H9 (cell line): Measurements from ENCODE around the gene BCL11B. TPM values are rescaled to one million over a fixed set of nuclear protein-coding genes. Genes with fewer than 3 reads are reported as not detected.

Experiments used
- DNase-seq: peaks from one replicate; pipeline ENCODE4 v3.0.0-alpha.2; 2017
- H2AFZ ChIP-seq: one replicate; pipeline ENCODE4 v1.6.1; 2013; ENCODE audit warnings: mild to moderate bottlenecking, low read length, control low read depth, moderate library complexity
- H2AK5ac ChIP-seq: 2 replicates; pipeline ENCODE4 v1.6.1; 2013; ENCODE audit warnings: low read length, control low read depth, mixed read lengths; ENCODE audit not compliant: insufficient read length
- H2BK120ac ChIP-seq: one replicate; pipeline ENCODE4 v1.6.1; 2013; ENCODE audit warnings: low read depth, mild to moderate bottlenecking, low read length, control low read depth, inconsistent platforms; ENCODE audit not compliant: poor library complexity, severe bottlenecking
- H2BK12ac ChIP-seq: 2 replicates; pipeline ENCODE4 v1.6.1; 2013; ENCODE audit warnings: low read length, control low read depth, mixed read lengths, low read depth; ENCODE audit not compliant: insufficient read length
- H2BK15ac ChIP-seq: 2 replicates; pipeline ENCODE4 v1.6.1; 2013; ENCODE audit warnings: low read depth, low read length, control low read depth
- H2BK20ac ChIP-seq: one replicate; pipeline ENCODE4 v1.6.1; 2013; ENCODE audit warnings: low read depth, mild to moderate bottlenecking, low read length, control low read depth, inconsistent platforms; ENCODE audit not compliant: poor library complexity, severe bottlenecking
- H2BK5ac ChIP-seq: 2 replicates; pipeline ENCODE4 v1.6.1; 2013; ENCODE audit warnings: low read length, control low read depth, mixed read lengths; ENCODE audit not compliant: insufficient read length
- H3K14ac ChIP-seq: 2 replicates; pipeline ENCODE4 v1.6.1; 2013; ENCODE audit warnings: low read length, control low read depth; ENCODE audit not compliant: insufficient read depth
- H3K18ac ChIP-seq: 2 replicates; pipeline ENCODE4 v1.6.1; 2013; ENCODE audit warnings: low read depth, mild to moderate bottlenecking, mixed read lengths, low read length, control low read depth; ENCODE audit not compliant: insufficient read length
- H3K23ac ChIP-seq: 2 replicates; pipeline ENCODE4 v1.6.1; 2013; ENCODE audit warnings: low read length, control low read depth, mixed read lengths, low read depth; ENCODE audit not compliant: insufficient read length
- H3K23me2 ChIP-seq: 2 replicates; pipeline ENCODE4 v1.6.1; 2013; ENCODE audit warnings: low read depth, mild to moderate bottlenecking, mixed read lengths, low read length, control low read depth; ENCODE audit not compliant: insufficient read length, poor library complexity, severe bottlenecking
- H3K27ac ChIP-seq: 2 replicates; pipeline ENCODE4 v1.5.1; 2013; ENCODE audit warnings: low read length, control low read depth, mixed read lengths, low read depth; ENCODE audit not compliant: insufficient read length
- H3K27me3 ChIP-seq: 2 replicates; pipeline ENCODE4 v1.6.1; 2013; ENCODE audit warnings: low read length, control low read depth, inconsistent platforms; ENCODE audit not compliant: insufficient read depth
- H3K4ac ChIP-seq: 2 replicates; pipeline ENCODE4 v1.6.1; 2013; ENCODE audit warnings: low read depth, mild to moderate bottlenecking, control low read depth, inconsistent platforms, low read length, moderate library complexity
- H3K4me1 ChIP-seq: 2 replicates; pipeline ENCODE4 v1.6.1; 2013; ENCODE audit warnings: low read length, control low read depth, inconsistent platforms; ENCODE audit not compliant: insufficient read depth
- H3K4me2 ChIP-seq: 2 replicates; pipeline ENCODE4 v1.6.1; 2013; ENCODE audit warnings: low read length, control low read depth, mixed read lengths; ENCODE audit not compliant: insufficient read length, insufficient read depth
- H3K56ac ChIP-seq: 2 replicates; pipeline ENCODE4 v1.6.1; 2013; ENCODE audit warnings: low read depth, mild to moderate bottlenecking, mixed read lengths, low read length, control low read depth; ENCODE audit not compliant: insufficient read length
- H3K79me1 ChIP-seq: 2 replicates; pipeline ENCODE4 v1.6.1; 2013; ENCODE audit warnings: low read depth, mild to moderate bottlenecking, moderate library complexity, low read length, control low read depth, inconsistent platforms; ENCODE audit not compliant: insufficient read depth, poor library complexity, severe bottlenecking
- H3K79me2 ChIP-seq: 2 replicates; pipeline ENCODE4 v1.6.1; 2013; ENCODE audit warnings: low read length, control low read depth, inconsistent platforms; ENCODE audit not compliant: insufficient read depth
- H3K9ac ChIP-seq: 2 replicates; pipeline ENCODE4 v1.6.1; 2013; ENCODE audit warnings: low read length, control low read depth, mixed read lengths; ENCODE audit not compliant: insufficient read length; ENCODE audit errors: extremely low read depth
- H3K9me3 ChIP-seq: one replicate; pipeline ENCODE4 v1.6.1; 2013; ENCODE audit warnings: low read depth, low read length, inconsistent platforms; ENCODE audit not compliant: control insufficient read depth
- H3T11ph ChIP-seq: one replicate; pipeline ENCODE4 v1.6.1; 2013; ENCODE audit warnings: mild to moderate bottlenecking, low read length, control low read depth, inconsistent platforms
- H4K20me1 ChIP-seq: one replicate; pipeline ENCODE4 v1.6.1; 2013; ENCODE audit not compliant: control insufficient read depth, insufficient read length, insufficient read depth
- H4K5ac ChIP-seq: 2 replicates; pipeline ENCODE4 v1.6.1; 2013; ENCODE audit warnings: low read depth, mild to moderate bottlenecking, mixed read lengths, low read length, control low read depth; ENCODE audit not compliant: insufficient read length
- H4K8ac ChIP-seq: replicated peaks from 2 replicates; pipeline ENCODE4 v1.6.1; 2013; ENCODE audit warnings: low read length, control low read depth, mixed read lengths, low read depth; ENCODE audit not compliant: insufficient read length
- H4K91ac ChIP-seq: 2 replicates; pipeline ENCODE4 v1.6.1; 2013; ENCODE audit warnings: low read depth, mild to moderate bottlenecking, moderate library complexity, mixed read lengths, low read length, control low read depth; ENCODE audit not compliant: insufficient read length
- H3K27ac Mint-ChIP-seq, 3 experiments: 2 replicates in 2 of 3; 3 replicates in 1 of 3; pipeline ENCODE4 v1.8.0; 2020 to 2021; ENCODE audit warnings: mixed read lengths in 3 of 3, mild to moderate bottlenecking in 1 of 3, moderate library complexity in 1 of 3
- H3K27me3 Mint-ChIP-seq: 2 replicates; pipeline ENCODE4 v1.8.0; 2021; ENCODE audit warnings: low read depth, mild to moderate bottlenecking, moderate library complexity, mixed read lengths
- H3K36me3 Mint-ChIP-seq, 3 experiments: 2 replicates in 2 of 3; 3 replicates in 1 of 3; pipeline ENCODE4 v1.8.0; 2020 to 2021; ENCODE audit warnings: low read depth in 3 of 3, mixed read lengths in 3 of 3; ENCODE audit not compliant: insufficient read depth in 1 of 3
- H3K4me1 Mint-ChIP-seq, 2 experiments: 2 replicates each; pipeline ENCODE4 v1.8.0; 2020; ENCODE audit warnings: mixed read lengths in 2 of 2
- H3K4me3 Mint-ChIP-seq, 2 experiments: 2 replicates in 1 of 2; 3 replicates in 1 of 2; pipeline ENCODE4 v1.8.0; 2020 to 2021; ENCODE audit warnings: mild to moderate bottlenecking in 2 of 2, mixed read lengths in 2 of 2, moderate library complexity in 1 of 2
- H3K9me3 Mint-ChIP-seq, 2 experiments: 2 replicates in 1 of 2; 3 replicates in 1 of 2; pipeline ENCODE4 v1.8.0; 2020; ENCODE audit warnings: mild to moderate bottlenecking in 2 of 2, mixed read lengths in 2 of 2, moderate library complexity in 1 of 2
- CTCF ChIP-seq: fragments of 200-600 bp; sonication (generic); conservative IDR thresholded peaks from 3 replicates; pipeline ENCODE4 v1.8.0; 2021; ENCODE audit warnings: antibody characterized with exemption, mild to moderate bottlenecking
- WGBS: extraction: QIAGEN DNeasy Blood & Tissue Kit; methylation state at CpG from one replicate; pipeline ENCODE4 v1.1.7; 2013; ENCODE audit warnings: missing lambda C conversion rate, low lambda C conversion rate, mixed read lengths; ENCODE audit not compliant: insufficient read length; ENCODE audit errors: extremely low coverage; 5-methylcytosine and 5-hydroxymethylcytosine counted together
- total RNA-seq: library from RNA; stranded (reverse); gene quantifications from 2 replicates; pipeline ENCODE4 v1.2.1, GENCODE V29; 2021

BCL11B gene
- total RNA-seq, 1 experiment from 2014 or later, result 4.9 TPM

DNA sequence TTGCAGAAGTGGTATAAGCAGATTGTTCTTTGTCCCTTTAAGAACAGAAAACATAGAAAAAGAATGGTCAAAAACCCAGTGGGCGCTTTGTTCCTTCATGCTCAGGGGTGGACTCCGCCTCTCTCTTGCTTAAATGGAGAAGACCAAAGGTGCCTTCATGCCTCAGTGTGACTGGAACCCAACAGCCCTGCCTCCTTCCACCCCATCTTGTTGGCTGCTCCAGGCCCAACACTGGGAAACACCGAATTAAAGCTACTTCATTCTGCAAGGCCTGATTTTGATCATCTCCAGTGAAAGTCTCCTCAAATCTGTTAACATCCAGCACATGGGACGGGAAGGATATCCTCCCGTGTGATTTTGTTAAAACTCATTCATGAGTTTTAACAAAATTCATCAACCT is 103.7 kb downstream of the BCL11B start:
- Histone ChIP-seq H3K27me3 (no peaks in the 10 kb centered on the region), H3K14ac (no peak overlapping the region), H3K23me2 (no peaks in the 10 kb centered on the region), H3K4ac (no peak overlapping the region), H3K9me3 (no peaks in the 10 kb centered on the region), H2BK120ac (no peak overlapping the region), H3K79me1 (no peaks in the 10 kb centered on the region), H4K5ac (no peak overlapping the region), H3K27ac (no peak overlapping the region), H3K4me1 (no peaks in the 10 kb centered on the region), H3K79me2 (no peaks in the 10 kb centered on the region), H2AFZ (no peak overlapping the region), H4K20me1 (no peaks in the 10 kb centered on the region), H3K9ac (no peak overlapping the region), H4K8ac (no peak overlapping the region), H3K18ac (no peak overlapping the region), H2BK12ac (no peak overlapping the region), H2BK5ac (no peak overlapping the region), H3K56ac (no peak overlapping the region), H3T11ph (no peak overlapping the region), H2AK5ac (no peak overlapping the region), H2BK20ac (no peak overlapping the region), H3K4me2 (no peak overlapping the region), H4K91ac (no peak overlapping the region), H3K23ac (no peak overlapping the region), H2BK15ac (no peak overlapping the region)
- Mint-ChIP-seq H3K4me3 (no peak overlapping the region), H3K27ac (no peak overlapping the region), H3K4me1 (peaks cover 12 to 17% of the 10 kb centered on the region in 2 experiments), H3K9me3 (no peaks in the 10 kb centered on the region), H3K27me3 (no peaks in the 10 kb centered on the region), H3K36me3 (no peaks in the 10 kb centered on the region)
- no CpG with 5 or more reads among the region's 5 CpGs for WGBS
- TF ChIP-seq CTCF, result no peak
- DNase-seq, result peak; percentile 10
